CD4-positive, CD25-positive, alpha-beta regulatory T cell (primary cell): ENCODE data around the gene KLHDC3. TPM values are rescaled to one million over a fixed set of nuclear protein-coding genes. Genes with fewer than 3 reads are reported as not detected.

Experiments used
- ATAC-seq, 2 donors: fragments of 150-1000 bp; cut with Tn5 transposase; one replicate each; pipeline ENCODE4 v1.10.0; 2021; ENCODE audit warnings: low read depth in 2 of 2, moderate number of reproducible peaks in 2 of 2, moderate library complexity in 1 of 2
- DNase-seq, 3 donors: peaks; one replicate each; pipeline versions ENCODE4 v3.0.0 to v3.0.0-alpha.2; 2012 to 2022; ENCODE audit warnings: mixed read lengths in 1 of 3
- H3K27ac ChIP-seq: one replicate; pipeline ENCODE4 v1.7.0; 2013; ENCODE audit warnings: mild to moderate bottlenecking, low read length; ENCODE audit not compliant: insufficient read depth, poor library complexity, severe bottlenecking
- H3K27me3 ChIP-seq: one replicate; pipeline ENCODE4 v1.7.0; 2013; ENCODE audit warnings: low read length; ENCODE audit not compliant: control insufficient read depth, insufficient read depth
- H3K36me3 ChIP-seq: one replicate; pipeline ENCODE4 v1.7.0; 2013; ENCODE audit warnings: mild to moderate bottlenecking, low read length, moderate library complexity; ENCODE audit not compliant: control insufficient read depth, insufficient read depth
- H3K4me1 ChIP-seq: 2 replicates; pipeline ENCODE4 v1.7.0; 2013; ENCODE audit warnings: mild to moderate bottlenecking, low read length; ENCODE audit not compliant: insufficient read depth, control insufficient read depth, poor library complexity, severe bottlenecking
- H3K4me3 ChIP-seq: one replicate; pipeline ENCODE4 v1.7.0; 2013; ENCODE audit warnings: low read depth, mild to moderate bottlenecking, low read length, moderate library complexity
- H3K9me3 ChIP-seq, 2 experiments: 1 replicate in 1 of 2; 2 replicates in 1 of 2; pipeline ENCODE4 v1.7.0; 2013; ENCODE audit warnings: low read length in 2 of 2, mild to moderate bottlenecking in 1 of 2, moderate library complexity in 1 of 2; ENCODE audit not compliant: control insufficient read depth in 2 of 2
- H3K27ac Mint-ChIP-seq, 3 donors: one replicate each; pipeline ENCODE4 v1.8.0; 2020 to 2022; ENCODE audit warnings: mild to moderate bottlenecking in 3 of 3, mixed read lengths in 3 of 3, moderate library complexity in 2 of 3
- H3K27me3 Mint-ChIP-seq: one replicate; pipeline ENCODE4 v1.8.0; 2022; ENCODE audit warnings: mild to moderate bottlenecking, mixed read lengths
- H3K36me3 Mint-ChIP-seq: one replicate; pipeline ENCODE4 v1.8.0; 2020; ENCODE audit warnings: mixed read lengths
- H3K4me1 Mint-ChIP-seq, 4 donors: one replicate each; pipeline ENCODE4 v1.8.0; 2020 to 2022; ENCODE audit warnings: mixed read lengths in 4 of 4, mild to moderate bottlenecking in 1 of 4
- H3K4me3 Mint-ChIP-seq, 4 donors: one replicate each; pipeline ENCODE4 v1.8.0; 2020 to 2022; ENCODE audit warnings: mild to moderate bottlenecking in 4 of 4, mixed read lengths in 4 of 4, moderate library complexity in 3 of 4
- H3K9me3 Mint-ChIP-seq, 7 donors: one replicate each; pipeline ENCODE4 v1.8.0; 2020 to 2022; ENCODE audit warnings: mixed read lengths in 7 of 7, mild to moderate bottlenecking in 3 of 7, moderate library complexity in 2 of 7
- polyA plus RNA-seq, 4 donors: library from polyadenylated mRNA; unstranded; fragments of 300-500 nt; fragmentation: Illumina TruSeq; gene quantifications; one replicate each; pipeline ENCODE4 v1.2.3, GENCODE V29; 2021
- total RNA-seq: library from RNA; stranded (reverse); gene quantifications from one replicate; pipeline ENCODE4 v1.2.3, GENCODE V29; 2022

KLHDC3 gene
- total and polyA plus RNA-seq, 5 donors from 2014 or later = 38.6 to 130 (median 124) TPM

GRCh38 chr6:43011207-43011606 lies 2.8 kb upstream of the KLHDC3 start:
- H3K9me3 ChIP-seq = no peaks in the 10 kb centered on the region
- no peak overlapping the region for H3K4me3 ChIP-seq
- H3K27ac Mint-ChIP-seq = peak overlapping the region in 1 of 3 donors; percentile 68
- H3K4me1 ChIP-seq = peaks cover 30% of the 10 kb centered on the region
- ATAC-seq = no peak
- H3K36me3 ChIP-seq = peaks cover 51% of the 10 kb centered on the region
- H3K27ac ChIP-seq = no peak overlapping the region
- H3K4me3 Mint-ChIP-seq = peak overlapping the region in 2 of 4 donors; percentile 39 to 89
- H3K27me3 Mint-ChIP-seq = no peaks in the 10 kb centered on the region
- peaks cover 0 to 63% (median 32%) of the 10 kb centered on the region in 4 donors for H3K4me1 Mint-ChIP-seq
- no peaks in the 10 kb centered on the region for H3K27me3 ChIP-seq
- peaks cover 0 to 1% (median 0%) of the 10 kb centered on the region in 7 donors for H3K9me3 Mint-ChIP-seq
- DNase-seq = no peak
- H3K36me3 Mint-ChIP-seq = peaks cover 18% of the 10 kb centered on the region

GRCh38 chr6:43012364-43012763 lies 1.7 kb upstream of the KLHDC3 start:
- Mint-ChIP-seq H3K27me3 (no peaks in the 10 kb centered on the region), H3K9me3 (peaks cover 0 to 1% (median 0%) of the 10 kb centered on the region in 7 donors), H3K4me1 (peaks cover 0 to 75% (median 36%) of the 10 kb centered on the region in 4 donors), H3K27ac (peak overlapping the region in 2 of 3 donors; percentile 96 to 97), H3K4me3 (peak overlapping the region; percentile 68 to 98 (median 92)), H3K36me3 (peaks cover 16% of the 10 kb centered on the region)
- no peaks in the 10 kb centered on the region for H3K9me3 ChIP-seq
- peak overlapping the region; percentile 64 for H3K4me3 ChIP-seq
- DNase-seq (no peak), ATAC-seq (no peak)
- H3K27me3 ChIP-seq = no peaks in the 10 kb centered on the region
- H3K27ac ChIP-seq = peak overlapping the region; percentile 79
- peaks cover 41% of the 10 kb centered on the region for H3K4me1 ChIP-seq
- peaks cover 45% of the 10 kb centered on the region for H3K36me3 ChIP-seq

GRCh38 chr6:43013097-43013842 lies 779 bp upstream of the KLHDC3 start:
- no peaks in the 10 kb centered on the region for H3K27me3 Mint-ChIP-seq
- H3K4me1 Mint-ChIP-seq = peaks cover 0 to 81% (median 39%) of the 10 kb centered on the region in 4 donors

GRCh38 chr6:43014434-43014909 lies 423 bp downstream of the KLHDC3 start:
- H3K9me3 Mint-ChIP-seq = peaks cover 0 to 1% (median 0%) of the 10 kb centered on the region in 7 donors
- H3K27me3 Mint-ChIP-seq = no peaks in the 10 kb centered on the region
- peaks cover 19% of the 10 kb centered on the region for H3K36me3 Mint-ChIP-seq
- peak overlapping the region; percentile 79 for H3K27ac ChIP-seq
- H3K4me1 ChIP-seq = peaks cover 42% of the 10 kb centered on the region
- DNase-seq (no peak), ATAC-seq (no peak)
- peak overlapping the region; percentile 87 for H3K4me3 ChIP-seq
- H3K9me3 ChIP-seq = no peaks in the 10 kb centered on the region
- H3K27me3 ChIP-seq = no peaks in the 10 kb centered on the region
- H3K4me1 Mint-ChIP-seq = peaks cover 0 to 85% (median 41%) of the 10 kb centered on the region in 4 donors
- H3K36me3 ChIP-seq = peaks cover 45% of the 10 kb centered on the region
- H3K4me3 Mint-ChIP-seq = peak overlapping the region; percentile 89 to 98 (median 94)
- H3K27ac Mint-ChIP-seq = peak overlapping the region; percentile 90 to 97 (median 96)

More at GRCh38 chr6:43013097-43013842, 779 bp upstream of the KLHDC3 start:
- Mint-ChIP-seq H3K4me3 (peak overlapping the region; percentile 89 to 98 (median 94)), H3K9me3 (peaks cover 0 to 1% (median 0%) of the 10 kb centered on the region in 7 donors), H3K27ac (peak overlapping the region; percentile 96 to 97 (median 97)), H3K36me3 (peaks cover 19% of the 10 kb centered on the region)
- ATAC-seq (no peak), DNase-seq (no peak)
- H3K4me1 ChIP-seq = peaks cover 42% of the 10 kb centered on the region
- peak overlapping the region; percentile 64 for H3K4me3 ChIP-seq
- no peaks in the 10 kb centered on the region for H3K27me3 ChIP-seq
- H3K36me3 ChIP-seq = peaks cover 45% of the 10 kb centered on the region
- H3K9me3 ChIP-seq = no peaks in the 10 kb centered on the region
- H3K27ac ChIP-seq = peak overlapping the region; percentile 79

- no peak for DNase-seq
- H3K9me3 Mint-ChIP-seq = no peaks in the 10 kb centered on the region
- no peak overlapping the region for H3K4me3 ChIP-seq
- H3K27ac ChIP-seq = peak overlapping the region; percentile 2
- peak overlapping the region in 3 of 4 donors; percentile 75 to 98 (median 78) for H3K4me3 Mint-ChIP-seq
- H3K9me3 ChIP-seq = no peaks in the 10 kb centered on the region
- peaks cover 33% of the 10 kb centered on the region for H3K36me3 ChIP-seq
- H3K36me3 Mint-ChIP-seq = peaks cover 16% of the 10 kb centered on the region
- peaks cover 0 to 83% (median 37%) of the 10 kb centered on the region in 4 donors for H3K4me1 Mint-ChIP-seq
- ATAC-seq = no peak
- no peaks in the 10 kb centered on the region for H3K27me3 Mint-ChIP-seq
- H3K4me1 ChIP-seq = peaks cover 49% of the 10 kb centered on the region
- H3K27me3 ChIP-seq = no peaks in the 10 kb centered on the region
- peak overlapping the region in 2 of 3 donors; percentile 46 to 86 for H3K27ac Mint-ChIP-seq
Measured at GRCh38 chr6:43016176-43016942, 2.3 kb downstream of the KLHDC3 start.

GRCh38 chr6:43016943-43017334 lies 2.9 kb downstream of the KLHDC3 start:
- no peaks in the 10 kb centered on the region for H3K27me3 Mint-ChIP-seq
- H3K4me1 ChIP-seq = peaks cover 49% of the 10 kb centered on the region
- H3K4me3 ChIP-seq = no peak overlapping the region
- H3K27me3 ChIP-seq = no peaks in the 10 kb centered on the region
- H3K4me1 Mint-ChIP-seq = peaks cover 0 to 82% (median 38%) of the 10 kb centered on the region in 4 donors
- ATAC-seq = no peak
- peaks cover 19% of the 10 kb centered on the region for H3K36me3 Mint-ChIP-seq
- no peaks in the 10 kb centered on the region for H3K9me3 Mint-ChIP-seq
- H3K27ac Mint-ChIP-seq = peak overlapping the region in 1 of 3 donors; percentile 38
- DNase-seq = no peak
- H3K27ac ChIP-seq = peak overlapping the region; percentile 2
- H3K36me3 ChIP-seq = peaks cover 29% of the 10 kb centered on the region
- H3K4me3 Mint-ChIP-seq = peak overlapping the region in 2 of 4 donors; percentile 15 to 98
- H3K9me3 ChIP-seq = no peaks in the 10 kb centered on the region

GRCh38 chr6:43019152-43019551 lies 5.1 kb downstream of the KLHDC3 start:
- Mint-ChIP-seq H3K27me3 (no peaks in the 10 kb centered on the region), H3K4me3 (peak overlapping the region in 3 of 4 donors; percentile 78 to 98 (median 86)), H3K4me1 (peaks cover 2 to 73% (median 24%) of the 10 kb centered on the region in 4 donors), H3K27ac (no peak overlapping the region), H3K9me3 (no peaks in the 10 kb centered on the region), H3K36me3 (peaks cover 21% of the 10 kb centered on the region)
- Histone ChIP-seq H3K4me1 (peaks cover 45% of the 10 kb centered on the region), H3K27ac (no peak overlapping the region), H3K36me3 (peaks cover 29% of the 10 kb centered on the region), H3K9me3 (no peaks in the 10 kb centered on the region), H3K4me3 (no peak overlapping the region), H3K27me3 (no peaks in the 10 kb centered on the region)
- no peak for ATAC-seq
- no peak for DNase-seq
